GM23248 (cell line): Measurements from ENCODE around the gene CDYL.

Experiments used
- EZH2 ChIP-seq: fragments of 200-600 bp; sonication (generic); IDR thresholded peaks from 2 replicates; pipeline ENCODE4 v1.6.1; 2018; ENCODE audit warnings: antibody characterized with exemption, mild to moderate bottlenecking; ENCODE audit not compliant: insufficient read depth, poor library complexity, severe bottlenecking
- EZH2phosphoT487 ChIP-seq: fragments of 200-600 bp; sonication (generic); IDR thresholded peaks from 2 replicates; pipeline ENCODE4 v1.6.1; 2018; ENCODE audit warnings: antibody characterized with exemption, moderate library complexity, mild to moderate bottlenecking, low read depth; ENCODE audit not compliant: insufficient read depth

- TF ChIP-seq EZH2 = no peak
- no peak for TF ChIP-seq EZH2phosphoT487
Observed at GRCh38 chr6:4806337-4806725, 30.1 kb downstream of the CDYL start.
